Astrocyte (in vitro differentiated cells and primary cell): ENCODE data around the gene TMEM127. TPM values are rescaled to one million over a fixed set of nuclear protein-coding genes. Genes with fewer than 3 reads are reported as not detected.

Source experiments
- DNase-seq: peaks from one replicate; pipeline ENCODE4 v3.0.0-alpha.2; 2010; ENCODE audit warnings: low read depth
- FAIRE-seq: peaks from 2 replicates; lab custom pipeline; 2011; peaks lifted over from hg19 to GRCh38; lab: Jason Lieb, UNC
- H2AFZ ChIP-seq: 2 replicates; pipeline ENCODE4 v1.6.0; 2012; ENCODE audit warnings: low read depth, low read length, inconsistent platforms
- H3K27ac ChIP-seq: 2 replicates; pipeline ENCODE4 v1.5.1; 2011; ENCODE audit warnings: low read depth, low read length, inconsistent platforms
- H3K27me3 ChIP-seq: 2 replicates; pipeline ENCODE4 v1.6.0; 2011; ENCODE audit warnings: low read length, inconsistent platforms; ENCODE audit not compliant: insufficient read depth
- H3K36me3 ChIP-seq: 2 replicates; pipeline ENCODE4 v1.5.1; 2011; ENCODE audit warnings: low read length, inconsistent platforms; ENCODE audit not compliant: insufficient read depth
- H3K4me1 ChIP-seq: 2 replicates; pipeline ENCODE4 v1.5.1; 2011; ENCODE audit warnings: low read length, inconsistent platforms; ENCODE audit not compliant: insufficient read depth
- H3K4me2 ChIP-seq: 2 replicates; pipeline ENCODE4 v1.6.0; 2012; ENCODE audit warnings: low read length, inconsistent platforms
- H3K4me3 ChIP-seq: 2 replicates; pipeline ENCODE4 v1.5.1; 2011; ENCODE audit warnings: low read depth, mild to moderate bottlenecking, low read length, inconsistent platforms; ENCODE audit not compliant: insufficient read depth
- H3K79me2 ChIP-seq: 2 replicates; pipeline ENCODE4 v1.6.0; 2012; ENCODE audit warnings: mild to moderate bottlenecking, low read length, inconsistent platforms; ENCODE audit not compliant: insufficient read depth
- H3K9ac ChIP-seq: 2 replicates; pipeline ENCODE4 v1.6.0; 2012; ENCODE audit warnings: mild to moderate bottlenecking, low read length, inconsistent platforms
- H3K9me3 ChIP-seq: 2 replicates; pipeline ENCODE4 v1.5.1; 2012; ENCODE audit warnings: low read depth, mild to moderate bottlenecking, low read length, inconsistent platforms; ENCODE audit not compliant: insufficient read depth
- H4K20me1 ChIP-seq: 2 replicates; pipeline ENCODE4 v1.6.0; 2012; ENCODE audit warnings: low read length, inconsistent platforms; ENCODE audit not compliant: insufficient read depth
- H3K27ac Mint-ChIP-seq: one replicate; pipeline ENCODE4 v1.8.0; 2021; ENCODE audit warnings: mild to moderate bottlenecking, mixed read lengths; ENCODE audit not compliant: unreplicated experiment
- H3K27me3 Mint-ChIP-seq: one replicate; pipeline ENCODE4 v1.8.0; 2021; ENCODE audit warnings: low read depth, mixed read lengths; ENCODE audit not compliant: unreplicated experiment
- H3K36me3 Mint-ChIP-seq: one replicate; pipeline ENCODE4 v1.8.0; 2021; ENCODE audit warnings: low read depth, mixed read lengths; ENCODE audit not compliant: unreplicated experiment
- H3K4me1 Mint-ChIP-seq: one replicate; pipeline ENCODE4 v1.8.0; 2021; ENCODE audit warnings: low read depth, mixed read lengths; ENCODE audit not compliant: unreplicated experiment
- H3K4me3 Mint-ChIP-seq: one replicate; pipeline ENCODE4 v1.8.0; 2021; ENCODE audit warnings: mild to moderate bottlenecking, moderate library complexity, mixed read lengths; ENCODE audit not compliant: unreplicated experiment
- H3K9me3 Mint-ChIP-seq: one replicate; pipeline ENCODE4 v1.8.0; 2021; ENCODE audit warnings: mild to moderate bottlenecking, mixed read lengths; ENCODE audit not compliant: unreplicated experiment
- CTCF ChIP-seq: IDR thresholded peaks from 2 replicates; pipeline ENCODE4 v1.5.1; 2011; ENCODE audit warnings: low read depth, mild to moderate bottlenecking, inconsistent platforms, low read length, moderate library complexity; ENCODE audit not compliant: insufficient read depth
- EZH2 ChIP-seq: IDR thresholded peaks from 2 replicates; pipeline ENCODE4 v1.6.1; 2012; ENCODE audit warnings: mild to moderate bottlenecking, low read length, inconsistent platforms; ENCODE audit not compliant: insufficient read depth
- total RNA-seq: library from RNA; stranded (reverse); gene quantifications from 2 replicates; pipeline ENCODE4 v1.2.1, GENCODE V29; 2021

TMEM127 gene
- total RNA-seq, 1 donor from 2014 or later, result 41.7 TPM

GRCh38 chr2:96202152-96202854 is 63.5 kb downstream of the TMEM127 start:
- H3K36me3 Mint-ChIP-seq, result peaks cover 7% of the 10 kb centered on the region
- TF ChIP-seq CTCF (no peak), EZH2 (no peak)
- Histone ChIP-seq H3K4me1 (peaks cover 19% of the 10 kb centered on the region), H3K4me2 (no peak overlapping the region), H3K79me2 (peaks cover 99% of the 10 kb centered on the region), H2AFZ (no peak overlapping the region), H3K4me3 (no peak overlapping the region), H3K36me3 (no peaks in the 10 kb centered on the region), H3K9ac (no peak overlapping the region), H4K20me1 (peaks cover 94% of the 10 kb centered on the region), H3K27me3 (no peaks in the 10 kb centered on the region), H3K27ac (no peak overlapping the region), H3K9me3 (no peaks in the 10 kb centered on the region)
- no peak for FAIRE-seq
- no peak overlapping the region for H3K4me3 Mint-ChIP-seq
- no peak overlapping the region for H3K27ac Mint-ChIP-seq
- no peaks in the 10 kb centered on the region for H3K9me3 Mint-ChIP-seq
- no peaks in the 10 kb centered on the region for H3K27me3 Mint-ChIP-seq
- H3K4me1 Mint-ChIP-seq, result peaks cover 36% of the 10 kb centered on the region
- DNase-seq, result peak; percentile 18

- Histone ChIP-seq H2AFZ (no peak overlapping the region), H3K9ac (no peak overlapping the region), H3K27ac (no peak overlapping the region), H3K27me3 (no peaks in the 10 kb centered on the region), H4K20me1 (peaks cover 89% of the 10 kb centered on the region), H3K4me2 (no peak overlapping the region), H3K4me3 (no peak overlapping the region), H3K36me3 (no peaks in the 10 kb centered on the region), H3K4me1 (peaks cover 14% of the 10 kb centered on the region), H3K9me3 (no peaks in the 10 kb centered on the region), H3K79me2 (peaks cover 95% of the 10 kb centered on the region)
- no peaks in the 10 kb centered on the region for H3K9me3 Mint-ChIP-seq
- TF ChIP-seq EZH2, result no peak
- no peak for TF ChIP-seq CTCF
- H3K4me3 Mint-ChIP-seq, result no peak overlapping the region
- no peak for FAIRE-seq
- H3K27ac Mint-ChIP-seq, result no peak overlapping the region
- peaks cover 7% of the 10 kb centered on the region for H3K36me3 Mint-ChIP-seq
- H3K4me1 Mint-ChIP-seq, result peaks cover 30% of the 10 kb centered on the region
- no peak for DNase-seq
- no peaks in the 10 kb centered on the region for H3K27me3 Mint-ChIP-seq
Observed at GRCh38 chr2:96201338-96201737, 64.5 kb downstream of the TMEM127 start.

GRCh38 chr2:96198921-96199320 is 66.9 kb downstream of the TMEM127 start:
- H3K79me2 ChIP-seq, result peaks cover 84% of the 10 kb centered on the region
- H3K9me3 ChIP-seq, result no peaks in the 10 kb centered on the region
- Mint-ChIP-seq H3K36me3 (peaks cover 8% of the 10 kb centered on the region), H3K4me3 (no peak overlapping the region), H3K27me3 (no peaks in the 10 kb centered on the region), H3K4me1 (peaks cover 25% of the 10 kb centered on the region), H3K9me3 (no peaks in the 10 kb centered on the region), H3K27ac (no peak overlapping the region)
- no peak overlapping the region for H3K4me2 ChIP-seq
- TF ChIP-seq CTCF (no peak), EZH2 (no peak)
- H4K20me1 ChIP-seq, result peaks cover 88% of the 10 kb centered on the region
- H2AFZ ChIP-seq, result no peak overlapping the region
- no peak overlapping the region for H3K9ac ChIP-seq
- H3K27me3 ChIP-seq, result no peaks in the 10 kb centered on the region
- FAIRE-seq (no peak), DNase-seq (no peak)
- no peak overlapping the region for H3K4me3 ChIP-seq
- H3K36me3 ChIP-seq, result peaks cover 5% of the 10 kb centered on the region
- peaks cover 10% of the 10 kb centered on the region for H3K4me1 ChIP-seq
- H3K27ac ChIP-seq, result no peak overlapping the region
